Panc1 (cell line): ENCODE measurements around the gene HID1. TPM values are rescaled to one million over a fixed set of nuclear protein-coding genes. Genes with fewer than 3 reads are reported as not detected.

ENCODE experiments used
- ATAC-seq: fragments of 200-7000 bp; cut with Tn5 transposase; 2 replicates; pipeline ENCODE4 v1.9.1; 2020; ENCODE audit warnings: mild to moderate bottlenecking, moderate library complexity
- BruUV-seq: library from RNA; stranded (reverse); fragments of 400-500 nt; replicated peaks from 2 replicates; lab custom pipeline; 2021; lab: Mats Ljungman, UMichigan
- CTCF ChIA-PET: fragments of 300-600 bp; sonication (Branson Sonifier 250); formaldehyde crosslinking; loops from one replicate; lab custom pipeline; 2022; ENCODE audit warnings: antibody characterized with exemption; lab: Charles Lee
- POLR2A ChIA-PET: fragments of 300-600 bp; sonication (Branson Sonifier 250); formaldehyde crosslinking; loops from one replicate; lab custom pipeline; 2022; ENCODE audit warnings: antibody characterized with exemption; lab: Charles Lee
- DNase-seq: peaks from one replicate; pipeline ENCODE4 v3.0.0-alpha.2; 2010; ENCODE audit warnings: low read depth, low spot score
- H3K27ac ChIP-seq: 2 replicates; pipeline ENCODE4 v1.5.1; 2011; ENCODE audit warnings: mild to moderate bottlenecking, low read length, inconsistent platforms
- H3K27me3 ChIP-seq: fragments of 200-500 bp; sonication (Bioruptor generic); 2 replicates; pipeline ENCODE4 v1.6.0; 2014; ENCODE audit warnings: low read length, inconsistent platforms; ENCODE audit not compliant: control insufficient read depth, insufficient read depth
- H3K36me3 ChIP-seq: fragments of 200-500 bp; sonication (Bioruptor generic); 2 replicates; pipeline ENCODE4 v1.5.1; 2014; ENCODE audit warnings: inconsistent platforms, mild to moderate bottlenecking, low read length, moderate library complexity; ENCODE audit not compliant: control insufficient read depth, insufficient read depth
- H3K4me1 ChIP-seq: 2 replicates; pipeline ENCODE4 v1.5.1; 2011; ENCODE audit warnings: inconsistent platforms, mild to moderate bottlenecking, low read length, moderate library complexity; ENCODE audit not compliant: control insufficient read depth, insufficient read depth
- H3K4me3 ChIP-seq, 2 experiments: 2 replicates each; pipeline ENCODE4 v1.5.1; 2011 to 2012; ENCODE audit warnings: low read depth in 2 of 2, low read length in 2 of 2, mild to moderate bottlenecking in 2 of 2, inconsistent platforms in 1 of 2, moderate library complexity in 1 of 2
- H3K9me3 ChIP-seq: fragments of 200-500 bp; sonication (Bioruptor generic); 2 replicates; pipeline ENCODE4 v1.5.1; 2014; ENCODE audit warnings: low read depth, mild to moderate bottlenecking, inconsistent platforms, low read length, moderate library complexity; ENCODE audit not compliant: control insufficient read depth, insufficient read depth
- POLR2AphosphoS5 ChIP-seq: IDR thresholded peaks from 2 replicates; pipeline ENCODE4 v1.6.1; 2012; ENCODE audit warnings: mild to moderate bottlenecking, low read depth, low read length, moderate library complexity
- SIN3A ChIP-seq: IDR thresholded peaks from 2 replicates; pipeline ENCODE4 v1.6.1; 2012; ENCODE audit warnings: low read depth, mild to moderate bottlenecking, low read length, moderate library complexity, borderline replicate concordance; ENCODE audit not compliant: insufficient read depth
- TCF7L2 ChIP-seq: IDR thresholded peaks from 2 replicates; pipeline ENCODE4 v1.6.1; 2011; ENCODE audit warnings: mild to moderate bottlenecking, low read depth, low read length, inconsistent platforms
- in situ Hi-C: cut with HindIII; loops from 2 replicates; pipeline ENCODE4 v1.10.0; 2016; ENCODE audit warnings: low sequenced_read_pairs, low pct_unique_long_range_greater_than_20kb
- intact Hi-C: fragments of 100-400 bp; cut with micrococcal nuclease; formaldehyde crosslinking; loops from one replicate; pipeline ENCODE4 v1.10.0; 2022; ENCODE audit not compliant: unreplicated experiment
- total RNA-seq: library from RNA; stranded (reverse); gene quantifications from one replicate; pipeline ENCODE4 v1.2.1, GENCODE V29; 2021; ENCODE audit not compliant: unreplicated experiment
- TF ChIP-seq, protein P1 (sequence below), 2 experiments: IDR thresholded peaks; 2 replicates each; pipeline ENCODE4 v1.6.1; 2011 to 2012; ENCODE audit warnings: low read depth in 2 of 2, control low read depth in 1 of 2, low read length in 1 of 2, mild to moderate bottlenecking in 1 of 2, moderate library complexity in 1 of 2; ENCODE audit not compliant: insufficient read depth in 1 of 2
- TF ChIP-seq, protein P2 (sequence below): fragments of 450-650 bp; IDR thresholded peaks from 2 replicates; pipeline ENCODE4 v1.5.1; 2017; ENCODE audit warnings: mild to moderate bottlenecking

HID1 gene
- total RNA-seq, 1 experiment from 2014 or later = 10.9 TPM

DNA sequence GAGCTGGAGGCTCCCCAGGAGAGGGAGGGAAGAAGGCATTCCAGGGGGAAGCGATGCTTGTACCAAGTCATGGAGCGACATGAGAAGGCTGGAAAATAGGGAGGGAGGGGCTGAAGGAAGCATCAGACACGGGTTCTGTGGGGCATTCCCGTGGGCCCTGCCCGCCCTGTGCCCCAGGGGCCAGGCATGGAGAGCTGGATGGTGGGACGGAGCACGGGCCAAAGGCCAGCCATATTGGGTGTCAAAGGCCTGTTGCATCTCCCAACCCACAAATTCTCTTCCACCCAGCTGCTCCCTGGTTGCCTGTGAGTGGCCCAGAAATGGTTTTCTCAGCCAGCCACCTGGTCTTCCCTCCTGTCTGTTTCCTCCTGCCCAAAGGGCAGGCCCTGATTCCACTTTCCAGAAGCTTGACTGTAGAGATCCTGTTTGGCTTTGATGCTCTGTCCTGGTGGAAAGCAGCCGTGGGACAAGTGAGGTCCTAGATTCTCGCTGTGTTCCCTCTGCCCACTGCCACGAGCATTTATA, 18.1 kb upstream of the HID1 start:
- DNase-seq (no peak), ATAC-seq (no peak)
- Histone ChIP-seq H3K27ac (no peak overlapping the region), H3K9me3 (no peaks in the 10 kb centered on the region), H3K36me3 (no peaks in the 10 kb centered on the region; the same call in 1 of the 2 replicates), H3K27me3 (no peaks in the 10 kb centered on the region), H3K4me1 (peaks cover 16% of the 10 kb centered on the region), H3K4me3 (no peak overlapping the region)
- no peak for TF ChIP-seq POLR2AphosphoS5
- TF ChIP-seq, protein P1, sequence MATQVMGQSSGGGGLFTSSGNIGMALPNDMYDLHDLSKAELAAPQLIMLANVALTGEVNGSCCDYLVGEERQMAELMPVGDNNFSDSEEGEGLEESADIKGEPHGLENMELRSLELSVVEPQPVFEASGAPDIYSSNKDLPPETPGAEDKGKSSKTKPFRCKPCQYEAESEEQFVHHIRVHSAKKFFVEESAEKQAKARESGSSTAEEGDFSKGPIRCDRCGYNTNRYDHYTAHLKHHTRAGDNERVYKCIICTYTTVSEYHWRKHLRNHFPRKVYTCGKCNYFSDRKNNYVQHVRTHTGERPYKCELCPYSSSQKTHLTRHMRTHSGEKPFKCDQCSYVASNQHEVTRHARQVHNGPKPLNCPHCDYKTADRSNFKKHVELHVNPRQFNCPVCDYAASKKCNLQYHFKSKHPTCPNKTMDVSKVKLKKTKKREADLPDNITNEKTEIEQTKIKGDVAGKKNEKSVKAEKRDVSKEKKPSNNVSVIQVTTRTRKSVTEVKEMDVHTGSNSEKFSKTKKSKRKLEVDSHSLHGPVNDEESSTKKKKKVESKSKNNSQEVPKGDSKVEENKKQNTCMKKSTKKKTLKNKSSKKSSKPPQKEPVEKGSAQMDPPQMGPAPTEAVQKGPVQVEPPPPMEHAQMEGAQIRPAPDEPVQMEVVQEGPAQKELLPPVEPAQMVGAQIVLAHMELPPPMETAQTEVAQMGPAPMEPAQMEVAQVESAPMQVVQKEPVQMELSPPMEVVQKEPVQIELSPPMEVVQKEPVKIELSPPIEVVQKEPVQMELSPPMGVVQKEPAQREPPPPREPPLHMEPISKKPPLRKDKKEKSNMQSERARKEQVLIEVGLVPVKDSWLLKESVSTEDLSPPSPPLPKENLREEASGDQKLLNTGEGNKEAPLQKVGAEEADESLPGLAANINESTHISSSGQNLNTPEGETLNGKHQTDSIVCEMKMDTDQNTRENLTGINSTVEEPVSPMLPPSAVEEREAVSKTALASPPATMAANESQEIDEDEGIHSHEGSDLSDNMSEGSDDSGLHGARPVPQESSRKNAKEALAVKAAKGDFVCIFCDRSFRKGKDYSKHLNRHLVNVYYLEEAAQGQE (IDR thresholded peaks at IDR 0.05; ENCODE audit: insufficient read depth in 1 of 2, low read depth in 2 of 2, low read length in 1 of 2) = no peak
- TF ChIP-seq, protein P2, sequence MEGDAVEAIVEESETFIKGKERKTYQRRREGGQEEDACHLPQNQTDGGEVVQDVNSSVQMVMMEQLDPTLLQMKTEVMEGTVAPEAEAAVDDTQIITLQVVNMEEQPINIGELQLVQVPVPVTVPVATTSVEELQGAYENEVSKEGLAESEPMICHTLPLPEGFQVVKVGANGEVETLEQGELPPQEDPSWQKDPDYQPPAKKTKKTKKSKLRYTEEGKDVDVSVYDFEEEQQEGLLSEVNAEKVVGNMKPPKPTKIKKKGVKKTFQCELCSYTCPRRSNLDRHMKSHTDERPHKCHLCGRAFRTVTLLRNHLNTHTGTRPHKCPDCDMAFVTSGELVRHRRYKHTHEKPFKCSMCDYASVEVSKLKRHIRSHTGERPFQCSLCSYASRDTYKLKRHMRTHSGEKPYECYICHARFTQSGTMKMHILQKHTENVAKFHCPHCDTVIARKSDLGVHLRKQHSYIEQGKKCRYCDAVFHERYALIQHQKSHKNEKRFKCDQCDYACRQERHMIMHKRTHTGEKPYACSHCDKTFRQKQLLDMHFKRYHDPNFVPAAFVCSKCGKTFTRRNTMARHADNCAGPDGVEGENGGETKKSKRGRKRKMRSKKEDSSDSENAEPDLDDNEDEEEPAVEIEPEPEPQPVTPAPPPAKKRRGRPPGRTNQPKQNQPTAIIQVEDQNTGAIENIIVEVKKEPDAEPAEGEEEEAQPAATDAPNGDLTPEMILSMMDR = no peak
- TF ChIP-seq TCF7L2 = no peak
- no peak for TF ChIP-seq SIN3A
- CTCF ChIA-PET = interaction anchor here (0.6 kb wide), 1 partner anchor 14 kb away, joined by 4 read pairs; no protein-coding TSS in a partner anchor
- intact Hi-C loops (no loop called here), in situ Hi-C loops (no loop called here)
- BruUV-seq = no TSS peak
- POLR2A ChIA-PET = no interaction called here

DNA sequence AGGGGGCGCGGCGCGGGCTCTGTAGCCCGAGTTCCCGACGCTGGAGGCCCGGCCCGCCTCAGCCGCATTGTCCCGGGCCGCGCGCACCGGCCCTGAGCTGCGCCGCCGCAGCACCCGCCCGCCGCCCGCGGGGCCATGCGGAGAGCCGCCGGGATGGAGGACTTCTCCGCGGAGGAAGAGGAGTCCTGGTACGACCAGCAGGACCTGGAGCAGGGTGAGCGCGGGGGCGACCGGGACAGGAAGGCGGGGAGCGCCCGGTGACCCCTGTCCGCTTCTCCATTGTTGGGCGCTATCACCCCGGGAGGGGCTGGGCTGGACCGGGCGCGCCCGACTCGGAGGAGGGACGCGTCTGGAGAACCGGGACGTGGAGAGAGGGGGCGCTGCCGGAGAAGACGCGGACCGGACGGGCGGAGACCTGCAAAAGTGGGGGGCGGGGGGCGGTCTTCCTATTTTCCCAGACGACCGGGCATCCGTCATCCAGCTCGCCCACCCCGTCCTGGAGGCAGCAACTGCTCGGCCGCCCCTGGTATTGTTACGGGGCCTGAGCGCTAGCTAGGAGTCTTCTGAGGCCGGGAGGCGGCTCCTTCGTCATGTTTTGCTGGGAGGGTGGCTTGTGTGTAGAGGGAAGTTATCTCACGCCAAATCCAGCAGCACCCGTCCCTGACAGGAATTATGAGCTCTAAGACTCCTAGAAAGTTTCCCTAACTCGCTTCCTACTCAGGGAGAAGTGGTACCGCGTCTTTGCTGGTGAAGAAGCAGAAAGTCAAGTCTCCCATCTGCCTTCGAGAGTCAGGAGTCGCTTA, 15.6 kb upstream of the HID1 start:
- intact Hi-C loops = no loop called here

More for the DNA sequence above, 15.6 kb upstream of the HID1 start:
- TF ChIP-seq, protein P2 = no peak
- TF ChIP-seq SIN3A = peak; percentile 64; the same call in 1 of the 2 replicates
- TF ChIP-seq, protein P1 (IDR thresholded peaks at IDR 0.05; ENCODE audit: insufficient read depth in 1 of 2, low read depth in 2 of 2, low read length in 1 of 2) = no peak
- ChIA-PET POLR2A (interaction anchor here (0.5 to 1.2 kb wide), 4 partner anchors 18 to 47 kb away, joined by 3 read pairs; no protein-coding TSS in a partner anchor), CTCF (interaction anchor here (0.9 to 2.2 kb wide), 3 partner anchors 27 to 65 kb away, joined by 3 to 18 read pairs (median 4); partner anchors contain the start of genes OTOP2 and USH1G)
- ATAC-seq (peak; percentile 84), DNase-seq (no peak)
- peak overlapping the region; percentile 74 for H3K27ac ChIP-seq
- H3K27me3 ChIP-seq = no peaks in the 10 kb centered on the region
- H3K36me3 ChIP-seq = no peaks in the 10 kb centered on the region; the same call in 1 of the 2 replicates
- no TSS peak for BruUV-seq
- H3K4me1 ChIP-seq = peaks cover 22% of the 10 kb centered on the region
- H3K9me3 ChIP-seq = no peaks in the 10 kb centered on the region
- H3K4me3 ChIP-seq = peak overlapping the region; percentile 73 to 74
- in situ Hi-C loops = no loop called here
